HFF-Myc (cell line): ENCODE measurements around the gene CACNG3.

Source experiments
- DNase-seq: peaks from one replicate; pipeline ENCODE4 v3.0.0-alpha.2; 2011; ENCODE audit warnings: low read depth; ENCODE audit errors: extremely low read depth
- H3K4me3 ChIP-seq: replicated peaks from 2 replicates; pipeline ENCODE4 v1.5.1; 2011; ENCODE audit warnings: low read depth, mild to moderate bottlenecking, control low read depth, low read length
- TF ChIP-seq, protein P1 (sequence below): IDR thresholded peaks from 2 replicates; pipeline ENCODE4 v1.5.1; 2012; ENCODE audit warnings: mild to moderate bottlenecking, low read depth, low read length, control low read depth; ENCODE audit errors: missing control alignments

The CACNG3 gene

DNA sequence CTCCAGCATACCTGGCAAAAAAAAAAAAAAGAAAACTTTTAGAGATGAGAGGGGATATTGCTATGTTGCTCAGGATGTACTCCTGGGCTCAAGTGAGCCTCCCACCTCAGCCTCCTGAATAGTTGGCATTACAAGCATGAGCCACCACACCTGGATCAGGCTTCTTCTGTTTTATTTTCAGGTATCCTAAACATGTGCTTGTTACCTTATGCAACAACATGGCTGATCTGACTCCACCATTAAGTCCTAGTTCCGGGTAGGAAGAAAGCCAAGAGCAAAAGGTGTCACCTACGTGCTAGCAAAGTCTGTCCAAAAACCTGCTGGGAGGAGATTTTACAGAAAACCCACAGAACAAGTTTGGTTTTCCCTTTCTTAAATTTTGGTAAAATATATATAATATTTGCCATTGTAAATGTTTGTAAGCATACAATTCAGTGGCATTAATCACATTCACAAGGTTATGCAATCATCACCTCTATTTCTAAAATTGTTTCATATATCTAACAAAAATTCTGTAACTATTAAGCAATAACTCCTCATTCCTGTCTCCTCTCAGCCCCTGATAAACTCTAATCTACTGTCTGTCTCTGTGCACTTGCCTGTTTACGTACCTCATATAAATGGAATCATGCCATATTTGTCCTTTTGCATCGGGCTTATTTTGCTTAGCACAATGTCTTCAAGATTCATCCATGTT, 9.1 kb upstream of the CACNG3 start:
- no peak for DNase-seq
- TF ChIP-seq, protein P1, sequence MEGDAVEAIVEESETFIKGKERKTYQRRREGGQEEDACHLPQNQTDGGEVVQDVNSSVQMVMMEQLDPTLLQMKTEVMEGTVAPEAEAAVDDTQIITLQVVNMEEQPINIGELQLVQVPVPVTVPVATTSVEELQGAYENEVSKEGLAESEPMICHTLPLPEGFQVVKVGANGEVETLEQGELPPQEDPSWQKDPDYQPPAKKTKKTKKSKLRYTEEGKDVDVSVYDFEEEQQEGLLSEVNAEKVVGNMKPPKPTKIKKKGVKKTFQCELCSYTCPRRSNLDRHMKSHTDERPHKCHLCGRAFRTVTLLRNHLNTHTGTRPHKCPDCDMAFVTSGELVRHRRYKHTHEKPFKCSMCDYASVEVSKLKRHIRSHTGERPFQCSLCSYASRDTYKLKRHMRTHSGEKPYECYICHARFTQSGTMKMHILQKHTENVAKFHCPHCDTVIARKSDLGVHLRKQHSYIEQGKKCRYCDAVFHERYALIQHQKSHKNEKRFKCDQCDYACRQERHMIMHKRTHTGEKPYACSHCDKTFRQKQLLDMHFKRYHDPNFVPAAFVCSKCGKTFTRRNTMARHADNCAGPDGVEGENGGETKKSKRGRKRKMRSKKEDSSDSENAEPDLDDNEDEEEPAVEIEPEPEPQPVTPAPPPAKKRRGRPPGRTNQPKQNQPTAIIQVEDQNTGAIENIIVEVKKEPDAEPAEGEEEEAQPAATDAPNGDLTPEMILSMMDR: no peak
- H3K4me3 ChIP-seq: no peak overlapping the region

DNA sequence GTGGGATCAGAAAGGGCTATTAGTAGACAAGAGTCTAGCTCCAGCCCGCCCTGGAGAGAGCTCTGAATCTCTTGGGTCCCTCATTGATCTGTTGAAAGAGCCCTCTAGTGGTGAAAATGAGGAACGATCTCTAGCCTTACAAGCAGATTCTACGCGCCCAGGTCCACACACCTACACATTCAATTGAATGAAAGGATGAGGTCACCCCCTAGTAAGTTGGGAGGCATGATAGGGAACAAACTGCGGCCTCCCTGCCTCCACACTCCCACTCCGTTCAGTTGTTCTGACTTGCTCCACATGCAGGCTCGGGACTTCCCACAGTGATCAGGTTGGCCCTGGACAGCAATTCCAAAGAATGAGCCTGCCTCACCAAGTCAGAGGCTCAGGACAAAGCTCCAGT, 2.9 kb upstream of the CACNG3 start:
- DNase-seq: no peak
- no peak overlapping the region for H3K4me3 ChIP-seq
- TF ChIP-seq, protein P1: peak; percentile 59

DNA sequence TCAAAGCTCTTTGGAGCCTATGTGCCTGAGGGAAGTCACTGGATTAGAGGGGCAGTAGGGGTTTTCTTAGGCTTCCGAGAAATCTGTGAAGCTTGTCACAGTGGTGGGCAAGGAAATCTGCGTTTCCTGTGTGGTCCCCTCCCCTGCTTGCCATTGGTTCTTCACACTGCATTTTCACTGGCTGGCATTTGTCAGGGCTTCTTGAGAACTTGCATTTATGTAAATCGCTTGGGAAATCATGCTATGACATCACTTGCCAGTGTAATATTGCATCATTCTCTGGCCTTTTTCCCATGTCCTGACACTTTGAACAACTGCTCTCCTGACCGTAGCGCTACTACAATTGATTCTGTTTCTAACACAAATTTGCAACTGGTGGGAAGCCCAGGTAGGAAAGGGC, 1.8 kb downstream of the CACNG3 start:
- TF ChIP-seq, protein P1: no peak
- DNase-seq: no peak
- no peak overlapping the region for H3K4me3 ChIP-seq

DNA sequence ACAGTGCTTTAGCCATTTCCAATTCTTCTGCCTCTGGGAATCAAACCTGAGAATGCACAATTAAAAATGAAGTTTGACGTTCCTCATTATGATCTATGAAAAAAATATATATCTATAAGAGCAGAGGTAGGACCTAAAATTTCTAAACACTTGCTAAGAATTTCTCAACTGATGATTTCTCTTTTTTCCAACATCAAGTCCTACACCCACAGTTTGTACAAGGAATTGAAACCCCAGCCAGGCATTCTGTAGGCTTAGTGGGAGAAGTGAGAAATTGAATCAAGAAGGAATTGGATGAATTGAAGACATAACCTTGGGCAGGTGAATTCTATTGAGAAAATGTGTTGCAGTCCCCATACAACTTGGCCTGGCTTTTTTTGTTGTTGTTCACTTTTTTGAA, 2.7 kb downstream of the CACNG3 start:
- DNase-seq: no peak
- TF ChIP-seq, protein P1: no peak
- no peak overlapping the region for H3K4me3 ChIP-seq

DNA sequence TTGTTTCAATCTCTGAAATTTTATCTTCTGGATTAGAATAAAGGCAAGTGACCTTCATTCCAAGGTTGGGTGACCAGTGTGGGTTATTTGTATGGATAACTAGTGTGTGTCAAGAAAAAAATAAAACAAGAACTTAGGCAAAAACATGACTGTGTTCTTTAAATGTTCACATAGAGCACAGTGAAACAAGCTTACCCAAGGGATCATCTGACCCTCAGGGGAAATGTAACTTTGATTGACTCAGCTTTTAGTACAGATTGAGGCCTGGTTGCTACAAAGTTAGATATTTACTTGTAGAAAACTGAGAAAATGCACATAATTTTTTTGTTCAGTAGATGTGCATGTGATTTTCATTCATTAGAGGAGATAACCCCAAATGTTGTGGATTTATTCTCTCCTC, 6.7 kb downstream of the CACNG3 start:
- TF ChIP-seq, protein P1: no peak
- no peak for DNase-seq

DNA sequence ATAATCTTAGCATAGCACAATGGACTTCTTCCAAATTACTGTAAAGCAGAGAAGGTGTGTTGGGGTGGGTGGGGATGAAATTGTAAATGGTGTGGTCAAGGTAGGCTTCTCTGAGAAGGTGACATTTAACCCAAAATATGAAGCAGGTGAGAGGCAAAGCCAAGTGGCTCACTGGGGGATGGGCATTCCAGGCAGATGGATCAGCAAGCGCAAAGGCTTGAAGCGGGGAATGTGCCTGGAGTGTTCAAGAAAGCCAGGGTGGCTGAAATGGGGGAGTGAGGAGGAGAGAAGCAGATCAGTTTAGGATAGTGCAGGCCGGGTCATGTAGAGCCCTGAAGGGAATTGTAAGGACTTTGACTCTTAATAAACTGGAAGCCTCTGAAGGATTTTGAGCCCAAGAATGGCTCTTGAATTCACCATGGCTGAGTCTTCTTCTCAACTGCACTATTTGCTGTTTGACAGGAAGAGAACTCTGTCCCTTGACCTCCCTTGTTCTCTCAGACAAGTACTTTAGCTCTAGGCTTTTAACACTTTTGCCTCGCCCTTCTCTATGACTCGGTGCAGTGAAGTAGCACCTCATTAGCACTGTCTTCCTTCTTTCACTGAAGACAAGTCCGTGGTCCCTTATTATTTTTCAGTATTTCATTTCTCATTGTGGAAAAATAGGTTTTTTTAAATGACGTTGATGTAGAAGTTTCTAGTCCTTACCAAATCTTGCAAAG, 14.7 kb downstream of the CACNG3 start:
- DNase-seq: no peak
- H3K4me3 ChIP-seq: no peak overlapping the region
- TF ChIP-seq, protein P1: no peak

More for the DNA sequence above, 6.7 kb downstream of the CACNG3 start:
- no peak overlapping the region for H3K4me3 ChIP-seq
